HL-60 (cell line): Measurements from ENCODE around the gene PREB.

Experiments
- CTCF ChIP-seq: IDR thresholded peaks from one replicate; pipeline ENCODE4 v1.5.1; 2011; ENCODE audit warnings: low read length, control low read depth, inconsistent platforms; ENCODE audit not compliant: insufficient read depth
- GABPA ChIP-seq: IDR thresholded peaks from 2 replicates; pipeline ENCODE4 v1.6.1; 2012; ENCODE audit warnings: low read depth
- POLR2AphosphoS5 ChIP-seq: IDR thresholded peaks from 2 replicates; pipeline ENCODE4 v1.6.1; 2012; ENCODE audit warnings: low read depth
- REST ChIP-seq: IDR thresholded peaks from 2 replicates; pipeline ENCODE4 v1.6.1; 2012; ENCODE audit warnings: low read depth; ENCODE audit not compliant: insufficient replicate concordance
- SPI1 ChIP-seq: IDR thresholded peaks from 2 replicates; pipeline ENCODE4 v1.6.1; 2012; ENCODE audit warnings: low read depth, mild to moderate bottlenecking, borderline replicate concordance

GRCh38 chr2:27174638-27175037, 40.2 kb upstream of the PREB start:
- TF ChIP-seq CTCF: no peak
- TF ChIP-seq POLR2AphosphoS5: no peak
- TF ChIP-seq GABPA: no peak
- TF ChIP-seq SPI1: no peak
- TF ChIP-seq REST: no peak
